NCI-H446 (cell line): Measurements from ENCODE around the gene IFNA5.

ENCODE experiments used
- DNase-seq, 2 experiments: peaks; one replicate each; lab custom pipeline; 2025; lab: John Stamatoyannopoulos, UW

The IFNA5 gene

DNA sequence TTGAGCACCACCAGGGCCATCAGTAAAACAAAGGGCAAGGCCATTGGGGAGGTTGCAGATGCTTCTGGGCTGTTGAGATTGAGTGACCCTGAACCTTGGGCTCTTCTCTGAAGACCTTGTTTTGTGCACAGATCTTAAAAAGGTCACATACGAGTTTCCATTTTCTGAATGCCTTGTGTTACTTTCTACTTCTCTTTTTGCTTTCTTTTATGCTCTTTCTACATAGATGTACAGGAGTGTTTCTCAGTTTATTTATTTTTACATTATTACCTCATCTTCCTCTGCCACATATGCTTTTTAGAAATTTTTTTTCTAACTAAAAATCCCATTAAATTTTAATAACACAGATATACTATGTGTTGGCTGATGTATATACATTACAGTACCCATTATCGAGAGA is at the start of gene IFNA5:
IFNA5 (minus strand) TSS at position 101 of the 400 bp plus-strand sequence; CDS start at position 44, 57 bp downstream.
- DNase-seq: no peak

DNA sequence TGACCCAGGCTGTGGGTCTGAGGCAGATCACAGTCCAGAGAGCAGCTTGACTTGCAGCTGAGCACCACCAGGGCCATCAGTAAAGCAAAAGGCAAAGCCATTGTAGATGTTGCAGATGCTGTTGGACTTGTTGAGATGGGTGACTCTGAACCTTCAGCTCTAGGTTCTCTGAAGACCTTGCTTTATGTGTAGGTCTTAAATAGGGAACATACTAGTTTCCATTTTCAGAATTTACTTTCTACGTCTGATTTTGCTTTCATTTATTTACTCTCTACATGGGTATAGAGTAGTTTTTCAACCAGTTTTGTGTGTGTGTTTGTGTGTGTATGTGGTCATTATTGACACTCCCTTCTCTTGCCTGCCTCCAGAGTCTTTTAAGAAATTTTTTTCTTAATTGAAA is 45.7 kb upstream of the IFNA5 start, which contains the start of gene IFNA6:
IFNA6 (minus strand) TSS at position 101 of the 400 bp plus-strand sequence; CDS start at position 101, 0 bp downstream.
- DNase-seq: no peak

DNA sequence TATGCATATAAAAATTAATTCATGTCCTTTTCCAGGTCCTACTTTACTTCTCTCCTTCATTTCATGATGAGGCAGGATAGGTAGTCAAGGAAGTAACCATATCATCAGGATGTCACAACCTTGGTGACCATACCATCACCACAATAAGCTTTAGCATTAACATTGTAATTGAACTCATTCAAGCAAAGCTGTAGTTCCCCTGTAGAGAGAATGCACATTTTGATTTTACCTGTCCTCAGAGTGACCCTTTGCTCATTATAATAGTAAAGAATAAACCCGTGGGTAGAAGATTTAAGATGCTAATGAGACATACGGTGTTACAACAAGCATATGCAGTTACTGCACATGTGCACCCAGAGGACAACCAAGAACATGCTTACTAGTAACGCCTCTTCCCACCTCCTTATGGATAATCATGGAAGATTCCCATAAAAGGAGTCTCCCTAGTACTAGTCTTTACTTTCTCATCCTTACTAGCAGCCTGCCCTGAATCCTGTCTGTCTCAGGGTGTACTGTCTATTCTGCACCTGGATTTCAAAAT is 43.4 kb upstream of the IFNA5 start:
- DNase-seq: no peak

DNA sequence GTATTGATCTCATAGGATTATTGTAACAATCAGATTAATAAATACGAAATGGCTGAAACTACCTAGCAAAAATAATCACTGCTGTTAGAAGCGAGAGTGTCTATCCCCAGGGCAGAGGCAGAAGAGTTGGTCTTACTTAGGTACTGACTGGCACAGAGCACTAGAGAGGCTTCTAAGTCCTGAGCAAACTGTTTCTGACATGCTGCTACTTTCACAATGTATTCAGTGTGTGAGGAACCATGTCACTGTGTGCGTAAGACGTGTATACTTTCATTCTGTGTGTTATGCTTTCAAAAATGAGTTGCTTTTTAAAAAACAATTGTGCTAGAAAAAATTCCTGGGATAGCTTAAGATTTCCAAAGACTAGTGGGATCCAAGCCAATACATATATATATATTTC is 35.6 kb upstream of the IFNA5 start:
- no peak for DNase-seq

DNA sequence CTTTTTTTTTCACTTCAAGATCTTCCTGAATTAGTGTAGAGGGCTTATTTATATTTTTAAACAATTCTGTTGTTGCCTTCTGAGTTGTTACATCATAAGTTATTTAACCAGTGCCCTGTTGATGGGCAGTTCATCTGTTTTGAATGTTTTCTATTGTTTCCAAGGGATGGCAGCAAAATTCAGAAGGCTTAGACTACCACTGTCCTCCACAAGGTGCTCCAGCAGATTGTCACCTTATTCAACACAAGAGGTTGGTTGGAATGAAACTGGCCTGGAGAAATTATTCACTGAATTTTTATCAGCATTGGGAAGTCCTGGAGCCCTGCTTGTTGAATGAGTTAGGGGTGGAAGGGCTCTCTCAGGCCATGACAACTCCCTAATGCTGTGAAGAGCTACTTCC is 31.3 kb upstream of the IFNA5 start:
- no peak for DNase-seq

DNA sequence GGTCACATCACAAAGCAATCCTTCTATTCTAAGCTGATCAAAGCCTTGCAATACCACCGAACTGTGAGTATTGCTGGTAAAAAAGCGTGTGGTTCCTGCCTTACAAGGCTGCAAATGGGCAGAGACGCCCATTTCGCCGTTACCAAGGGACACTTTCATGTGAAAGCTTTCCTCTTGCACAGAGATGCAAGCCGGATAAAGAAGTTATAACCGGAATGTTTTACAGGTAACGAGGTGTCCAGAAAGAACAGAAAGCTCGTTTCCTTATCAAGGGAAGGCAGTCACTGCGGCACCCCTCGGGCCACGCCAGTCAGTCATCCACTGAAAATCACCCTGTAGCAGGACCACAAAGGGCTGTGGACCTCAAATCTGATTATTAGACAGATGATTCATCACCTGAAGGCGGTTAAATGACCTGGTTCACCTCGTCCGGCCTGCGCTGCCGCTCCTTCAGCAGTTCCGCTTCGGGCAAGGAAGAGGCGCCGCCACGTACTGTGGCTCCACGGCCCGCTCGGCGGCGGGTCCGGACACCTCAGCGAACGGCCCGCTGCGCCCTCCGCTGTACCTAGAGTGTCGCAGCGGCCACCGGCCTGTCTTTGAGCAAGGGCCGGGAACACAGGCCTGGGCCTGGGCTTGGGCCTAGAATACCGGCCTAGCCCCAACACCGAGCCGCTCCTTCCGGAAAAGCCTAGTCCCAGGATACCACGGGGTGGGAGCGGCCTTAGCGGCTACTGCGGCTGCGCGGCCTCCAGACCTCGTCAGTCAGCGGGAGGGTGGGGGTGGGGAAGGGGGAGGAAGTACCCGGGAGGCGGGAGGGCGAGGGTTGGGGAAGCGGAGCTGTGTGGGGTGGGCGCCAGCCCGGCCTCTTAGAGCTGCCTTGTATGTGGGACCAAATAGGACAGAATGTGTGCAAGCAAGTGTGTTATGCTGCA is 29.9 kb upstream of the IFNA5 start, which contains the start of gene KLHL9:
KLHL9 (minus strand) TSS at position 704 of the 932 bp plus-strand sequence; CDS start at position 159, 545 bp downstream.
- DNase-seq: peak; percentile 92 to 94

DNA sequence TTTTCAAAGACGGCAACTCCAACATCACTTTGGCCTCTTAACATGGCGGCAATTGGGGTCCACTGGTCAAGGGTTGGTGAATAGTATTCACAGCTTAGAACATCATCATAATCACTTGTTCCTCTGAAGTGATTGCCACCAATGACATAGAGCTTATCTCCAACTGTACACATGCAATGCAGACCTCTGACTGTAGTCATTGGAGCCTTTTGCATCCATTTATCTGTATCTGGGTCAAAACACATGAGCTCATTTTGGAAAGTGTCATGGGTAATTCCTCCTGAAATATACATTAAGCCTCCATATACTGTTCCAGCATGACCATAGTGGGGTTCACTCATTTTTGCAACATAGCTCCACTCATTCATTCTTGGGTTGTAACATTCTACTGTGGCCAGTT is 28.1 kb upstream of the IFNA5 start:
- no peak for DNase-seq

DNA sequence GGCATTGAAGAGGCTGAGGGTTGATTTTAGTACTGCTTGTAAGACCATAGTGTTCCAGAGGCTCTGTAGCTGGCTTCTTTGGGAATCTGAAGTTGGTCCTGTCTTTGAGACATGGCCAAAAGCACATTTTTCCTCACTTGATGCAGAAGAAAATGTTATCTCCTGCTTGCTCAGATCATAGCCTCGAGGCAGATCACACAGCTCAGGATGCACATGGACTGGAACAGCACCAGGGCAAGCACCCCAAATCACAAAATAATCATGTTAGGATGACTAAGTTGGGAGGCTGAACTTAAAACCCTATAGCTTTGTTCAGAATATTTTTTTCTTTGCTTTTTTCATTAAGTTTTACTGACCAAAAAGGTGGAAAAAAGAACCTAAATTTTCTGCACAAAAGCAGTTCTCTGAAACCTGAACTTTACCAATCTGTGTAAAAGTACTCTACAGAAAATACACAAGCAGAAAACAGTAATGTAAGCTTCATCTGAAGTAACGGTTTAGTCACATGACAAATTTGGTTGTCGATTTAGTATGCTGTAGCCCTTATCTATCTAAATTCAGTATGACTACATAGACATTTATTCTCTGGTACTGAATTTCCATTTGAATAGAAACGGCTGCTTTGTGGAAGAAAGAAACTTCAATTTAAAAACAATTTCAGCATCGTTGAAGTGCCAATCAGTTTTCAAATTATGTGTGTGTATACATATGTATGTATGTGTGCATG is 26.7 kb upstream of the IFNA5 start:
- DNase-seq: no peak

DNA sequence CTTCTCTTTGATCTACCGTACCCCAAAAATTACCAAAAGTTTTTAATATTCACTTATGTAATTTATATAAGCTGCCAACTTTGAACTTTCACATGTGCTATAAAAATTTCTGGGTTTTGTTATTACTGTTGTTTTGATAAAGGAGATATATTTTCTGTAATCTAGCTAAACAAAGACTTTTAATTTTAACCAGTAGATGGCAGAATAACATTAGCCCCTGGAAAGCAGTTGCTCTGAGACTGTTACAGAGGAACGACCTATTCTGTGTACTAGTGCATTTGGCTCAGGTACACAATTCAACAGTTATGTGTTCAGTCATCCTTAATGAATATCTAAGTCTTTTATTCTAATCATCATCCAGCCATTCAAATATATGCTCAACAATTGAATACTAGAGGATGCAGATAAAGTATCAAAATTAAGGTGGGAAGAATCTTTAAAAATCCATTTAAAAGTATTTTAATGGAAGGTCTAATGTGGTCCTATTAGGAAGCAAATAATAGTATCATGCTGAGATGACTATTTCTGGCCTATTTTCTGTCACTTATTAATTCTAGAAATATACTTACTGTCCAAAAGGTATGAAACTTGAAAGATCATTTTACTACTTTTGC is 21.5 kb upstream of the IFNA5 start:
- DNase-seq: peak in 1 of 2 experiments; percentile 71

DNA sequence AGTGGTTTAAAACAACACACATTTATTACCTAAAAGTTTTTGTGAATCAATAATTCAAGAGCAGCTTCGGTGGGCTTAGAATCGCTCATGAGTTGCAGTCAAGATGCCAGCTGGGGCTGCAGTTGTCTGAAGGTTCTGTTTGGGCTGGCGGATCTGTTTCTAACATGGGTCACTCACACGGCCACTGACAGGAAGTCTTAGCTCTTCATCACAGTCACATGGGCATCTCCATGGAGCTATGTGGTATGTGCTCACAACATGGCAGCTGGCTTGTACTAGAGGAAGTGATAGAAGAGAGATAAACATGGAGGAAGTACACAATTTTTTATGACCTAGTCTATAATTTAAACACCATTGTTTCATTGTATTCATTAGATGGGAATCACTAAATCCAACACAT is 18.9 kb upstream of the IFNA5 start:
- no peak for DNase-seq

DNA sequence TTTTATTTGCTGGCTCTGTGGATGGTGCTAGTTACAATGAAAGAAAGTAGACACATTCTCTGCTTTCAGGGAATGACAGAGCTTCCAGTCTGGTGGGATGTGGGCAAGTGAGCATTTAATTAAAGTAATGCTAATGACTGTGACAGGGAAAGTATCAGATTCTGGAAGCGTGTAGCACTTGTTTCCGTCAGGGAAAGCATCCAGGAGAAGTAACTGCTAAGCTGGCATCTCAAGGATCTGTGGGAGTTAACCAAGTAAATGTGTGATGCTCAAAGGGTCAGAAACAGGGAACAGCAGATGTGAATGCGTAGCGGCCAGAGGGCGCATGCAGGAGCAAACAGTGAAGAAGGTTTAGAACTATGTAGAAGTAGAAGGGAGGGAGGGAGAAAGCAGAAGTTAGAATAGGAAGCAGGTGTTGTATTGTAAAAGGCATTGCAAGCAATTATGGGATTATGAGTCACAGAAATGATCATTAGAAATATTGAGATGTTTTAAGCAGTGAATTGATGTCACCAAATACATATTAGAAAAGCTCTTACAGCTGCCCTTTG is 17.9 kb upstream of the IFNA5 start:
- DNase-seq: no peak

DNA sequence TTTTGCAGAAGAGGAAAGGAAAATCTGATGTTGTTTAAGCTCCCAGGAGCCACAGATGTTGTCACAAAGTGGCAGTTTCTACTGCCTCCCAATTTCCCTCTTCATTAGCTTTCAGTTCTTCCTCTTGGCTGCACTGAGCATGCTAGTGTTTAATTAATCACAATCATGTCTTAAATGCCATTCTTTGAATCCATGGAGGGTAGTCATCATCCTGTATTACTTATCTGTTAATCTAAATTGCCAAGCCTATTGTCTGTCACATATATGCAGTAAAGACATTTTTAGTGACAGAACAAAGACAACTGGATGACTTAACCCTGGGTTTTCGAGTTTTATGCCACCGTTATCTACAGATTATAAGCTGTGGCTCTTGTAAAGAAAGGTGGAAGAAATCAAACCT is 15.4 kb upstream of the IFNA5 start:
- DNase-seq: no peak

DNA sequence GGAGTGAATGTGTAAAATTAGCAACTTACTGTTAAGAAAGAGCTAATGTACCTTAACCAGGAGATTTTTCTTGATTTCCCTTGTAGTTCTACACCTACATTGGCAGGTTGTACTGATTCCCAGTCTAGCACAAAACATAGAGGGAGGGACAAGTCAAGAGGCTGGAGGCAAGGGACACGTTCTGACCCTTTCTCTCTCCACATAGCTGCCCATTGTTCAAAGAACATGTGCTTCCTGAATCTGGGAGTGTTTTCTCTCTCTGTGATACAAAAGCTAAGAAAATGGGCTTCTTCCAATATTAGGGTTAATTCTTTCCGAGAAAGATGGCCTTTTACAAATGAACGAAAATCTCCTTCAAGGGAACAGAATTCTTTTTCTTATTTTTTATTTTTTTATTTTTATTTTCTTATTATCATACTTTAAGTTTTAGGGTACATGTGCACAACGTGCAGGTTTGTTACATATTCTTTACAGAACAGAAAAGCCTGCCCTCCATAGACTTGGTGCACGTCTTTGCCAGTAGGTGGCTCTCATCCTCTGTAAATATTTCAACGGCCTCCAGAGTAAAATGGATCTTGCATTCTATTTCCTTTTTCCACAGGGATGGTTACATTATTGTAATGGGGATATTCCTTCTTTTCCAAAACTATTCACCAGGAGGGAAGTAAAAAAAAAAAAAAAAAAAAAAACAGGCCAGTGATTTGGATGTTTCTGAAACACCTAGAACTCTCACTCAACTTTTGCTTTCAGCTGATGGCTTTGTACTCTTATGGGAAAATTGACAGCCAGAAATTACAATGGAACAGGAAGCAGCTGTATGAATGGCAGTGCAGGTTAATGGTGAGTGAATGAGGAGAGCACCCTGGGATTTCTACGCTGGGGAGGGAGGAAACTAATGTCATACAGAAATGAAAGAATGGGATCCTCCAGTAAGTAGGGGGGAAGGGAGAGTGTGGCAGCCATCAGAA is 13.1 kb upstream of the IFNA5 start:
- DNase-seq: peak; percentile 37 to 68

DNA sequence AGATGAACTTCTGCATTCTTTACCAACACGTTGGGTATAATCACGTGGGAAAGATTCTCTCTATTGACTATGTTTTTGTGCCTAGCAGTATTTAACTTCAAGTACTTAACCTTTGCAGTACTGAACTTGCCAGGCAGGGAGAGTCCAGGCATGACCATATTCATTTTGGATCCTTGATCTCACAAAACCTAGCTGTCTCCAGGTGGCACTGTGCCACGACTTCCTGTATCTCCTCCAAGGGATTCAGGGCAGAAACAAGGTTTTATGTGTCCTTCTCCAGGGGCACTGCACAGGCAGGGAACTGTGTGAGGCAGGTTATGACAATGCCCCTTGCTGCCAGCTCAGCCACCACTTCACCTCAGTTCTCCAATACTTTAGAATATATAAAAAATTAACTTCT is 11.7 kb upstream of the IFNA5 start:
- no peak for DNase-seq

DNA sequence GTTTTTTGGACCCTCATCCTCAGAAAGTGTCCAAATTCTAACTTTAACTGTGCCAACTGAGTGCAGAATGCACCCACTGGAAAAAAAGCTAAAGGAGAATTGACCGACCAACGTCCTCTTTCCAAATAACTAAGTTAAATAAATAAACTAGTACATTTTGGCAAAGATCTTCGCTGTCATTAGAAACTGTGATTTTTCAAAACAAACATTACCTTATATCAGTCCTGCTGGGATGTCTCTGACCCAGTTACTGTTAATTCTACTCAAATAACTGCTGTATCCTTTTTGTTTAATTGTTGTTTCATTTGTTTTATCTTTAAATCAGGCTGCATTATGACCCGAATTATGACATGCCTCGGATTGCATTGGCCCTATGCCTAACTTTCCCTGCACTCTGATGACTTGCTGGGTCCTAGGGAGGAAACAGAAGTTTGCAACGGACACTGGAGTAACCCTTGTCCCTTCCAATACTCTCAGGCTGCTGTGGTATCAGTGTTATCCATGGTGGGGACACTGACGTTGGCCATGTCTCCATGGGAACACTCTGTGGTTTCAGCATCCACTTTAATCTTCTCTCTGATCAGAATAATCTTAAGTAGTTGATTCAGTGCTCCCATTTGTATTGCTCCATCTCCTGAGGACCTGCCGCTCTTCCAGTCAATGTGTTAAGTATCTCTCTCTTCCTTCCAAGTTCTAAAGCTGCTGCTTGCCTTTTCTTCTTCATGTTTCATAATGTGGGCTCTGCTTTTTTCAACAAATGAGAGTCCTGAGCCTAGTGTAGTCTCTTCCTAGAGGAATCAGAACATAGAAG is 11.1 kb upstream of the IFNA5 start:
- no peak for DNase-seq

DNA sequence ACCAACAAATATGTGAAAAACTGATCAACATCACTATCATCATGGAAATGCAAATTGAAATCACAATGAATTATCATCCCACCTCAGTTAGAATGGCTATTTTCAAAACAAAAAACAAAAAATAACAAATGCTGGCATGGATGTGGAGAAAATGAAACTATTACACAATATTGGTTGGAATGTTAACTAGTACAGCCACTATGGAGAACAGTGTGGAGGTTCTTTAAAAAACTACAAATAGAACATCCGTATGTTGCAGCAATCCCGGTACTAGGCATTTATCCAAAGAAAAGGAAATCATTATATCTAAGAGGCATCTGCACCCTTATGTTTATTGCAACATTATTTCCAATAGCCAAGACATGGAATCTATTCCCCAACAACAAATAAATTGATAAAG is 9.0 kb upstream of the IFNA5 start:
- no peak for DNase-seq

DNA sequence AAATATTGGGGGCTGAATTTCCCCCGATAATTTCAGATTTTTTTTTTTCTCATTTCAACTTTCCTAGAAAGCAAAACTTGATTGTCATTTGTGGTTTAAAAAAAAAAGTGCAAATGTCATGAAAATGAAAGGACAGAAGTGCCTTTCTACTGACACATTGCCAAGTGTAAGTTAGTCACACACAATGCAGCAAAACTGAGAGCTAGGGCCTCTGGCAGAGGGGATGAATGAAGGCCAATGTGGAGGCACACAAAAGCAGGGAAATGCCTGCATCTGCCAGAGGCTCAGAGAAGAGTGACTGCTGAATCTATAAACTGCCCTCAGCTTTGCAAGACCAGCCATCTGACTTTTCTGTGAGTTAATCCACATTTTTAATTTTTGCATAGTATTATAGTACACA is 6.8 kb upstream of the IFNA5 start:
- DNase-seq: no peak

DNA sequence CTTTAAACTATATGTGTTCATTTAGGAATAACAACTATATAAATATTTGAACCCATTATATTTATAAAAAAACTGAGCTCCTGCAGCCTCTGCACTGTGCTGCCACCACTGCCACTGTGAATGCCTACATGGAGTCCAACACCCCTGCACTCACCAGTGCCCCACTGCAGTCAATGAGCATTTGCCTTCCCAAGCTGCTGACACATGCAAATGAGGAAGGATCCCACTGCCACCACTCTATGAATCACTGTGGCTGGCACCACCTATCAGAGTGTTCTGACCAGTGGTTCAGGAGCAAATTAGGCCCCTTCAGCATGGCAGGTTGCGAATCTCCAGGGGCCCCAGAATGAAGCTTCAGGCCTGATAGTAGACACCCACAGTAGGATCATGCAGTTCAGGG is 9.1 kb downstream of the IFNA5 start:
- DNase-seq: no peak

DNA sequence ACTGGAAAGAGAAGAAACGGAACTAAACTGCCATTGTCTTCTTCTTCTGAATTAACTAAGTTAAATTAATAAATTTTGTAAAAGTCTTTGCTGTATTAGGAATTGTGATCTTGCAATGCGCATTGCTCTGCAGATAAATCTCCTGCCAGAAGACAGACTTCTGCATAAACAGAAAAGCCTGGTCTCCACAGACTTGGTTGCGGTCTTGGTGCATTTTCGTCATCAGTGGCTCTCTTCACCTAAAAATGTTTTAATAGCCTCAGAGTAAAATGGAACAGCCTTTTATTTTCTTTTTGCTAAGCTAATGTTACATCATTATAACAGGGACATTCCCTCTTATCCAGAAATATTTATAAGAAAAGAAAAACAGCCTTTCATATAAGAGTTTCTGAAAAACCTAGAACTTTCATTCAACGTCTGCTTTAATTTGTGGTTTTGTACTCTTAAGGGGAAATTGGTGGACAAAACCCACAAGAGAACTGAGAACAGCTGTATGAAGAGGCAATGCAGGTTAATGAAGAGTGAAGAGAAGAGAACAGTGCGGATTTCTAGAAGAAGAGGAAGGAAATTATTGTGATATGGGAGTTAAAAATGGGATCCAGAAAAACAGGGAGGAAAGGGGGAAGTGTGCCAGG is 10.1 kb downstream of the IFNA5 start:
- no peak for DNase-seq
